Neural cell (in vitro differentiated cells): ENCODE measurements around the gene CPE. TPM values are rescaled to one million over a fixed set of nuclear protein-coding genes. Genes with fewer than 3 reads are reported as not detected.

ENCODE experiments used
- H2AFZ ChIP-seq: fragments of 200-600, 300-800 bp; sonication (generic), shearing (Covaris generic); 2 replicates; pipeline ENCODE4 v1.6.0; 2014; ENCODE audit warnings: low read depth, mild to moderate bottlenecking, antibody characterized with exemption, low read length, moderate library complexity
- H3F3A ChIP-seq: fragments of 200-600 bp; shearing (Covaris generic); 2 replicates; pipeline ENCODE4 v1.6.1; 2016; ENCODE audit warnings: mild to moderate bottlenecking, moderate library complexity, mixed read lengths, antibody characterized with exemption, low read length; ENCODE audit not compliant: insufficient read depth, poor library complexity, severe bottlenecking
- H3K27ac ChIP-seq: fragments of 200-600, 300-800 bp; sonication (generic), shearing (Covaris generic); 2 replicates; pipeline ENCODE4 v1.5.1; 2014; ENCODE audit warnings: mild to moderate bottlenecking, low read length, moderate library complexity
- H3K27me3 ChIP-seq: fragments of 300-800, 200-600 bp; sonication (generic), shearing (Covaris generic); 2 replicates; pipeline ENCODE4 v1.6.0; 2014; ENCODE audit warnings: mild to moderate bottlenecking, low read depth, low read length, moderate library complexity; ENCODE audit not compliant: insufficient read depth
- H3K36me3 ChIP-seq: fragments of 300-800, 200-600 bp; sonication (generic), shearing (Covaris generic); 2 replicates; pipeline ENCODE4 v1.5.1; 2014; ENCODE audit warnings: mild to moderate bottlenecking, antibody characterized with exemption, low read length, moderate library complexity; ENCODE audit not compliant: insufficient read depth
- H3K4me2 ChIP-seq: fragments of 300-800, 200-600 bp; sonication (generic), shearing (Covaris generic); 2 replicates; pipeline ENCODE4 v1.6.0; 2014; ENCODE audit warnings: mild to moderate bottlenecking, low read length
- H3K4me3 ChIP-seq: fragments of 300-800, 200-600 bp; sonication (generic), shearing (Covaris generic); 2 replicates; pipeline ENCODE4 v1.5.1; 2014; ENCODE audit warnings: mild to moderate bottlenecking, low read length, moderate library complexity
- H3K79me2 ChIP-seq: fragments of 200-600 bp; shearing (Covaris generic); replicated peaks from 2 replicates; pipeline ENCODE4 v1.6.0; 2014; ENCODE audit warnings: mild to moderate bottlenecking, low read length, moderate library complexity; ENCODE audit not compliant: insufficient read depth
- H3K9ac ChIP-seq: fragments of 300-800, 200-600 bp; sonication (generic), shearing (Covaris generic); 2 replicates; pipeline ENCODE4 v1.6.1; 2016; ENCODE audit warnings: mild to moderate bottlenecking, low read length, mixed read lengths
- H3K9me2 ChIP-seq: fragments of 200-600 bp; shearing (Covaris generic); 2 replicates; pipeline ENCODE4 v1.6.1; 2016; ENCODE audit warnings: mild to moderate bottlenecking, low read length, mixed read lengths; ENCODE audit not compliant: insufficient read depth
- H3K9me3 ChIP-seq: fragments of 200-600, 300-800 bp; sonication (generic), shearing (Covaris generic); 2 replicates; pipeline ENCODE4 v1.6.1; 2016; ENCODE audit warnings: mild to moderate bottlenecking, mixed run types, low read length, moderate library complexity, mixed read lengths
- H4K20me1 ChIP-seq: fragments of 200-600 bp; shearing (Covaris generic); 2 replicates; pipeline ENCODE4 v1.6.1; 2016; ENCODE audit warnings: mild to moderate bottlenecking, mixed run types; ENCODE audit not compliant: insufficient read depth
- EP300 ChIP-seq: fragments of 450-650 bp; conservative IDR thresholded peaks from 2 replicates; pipeline ENCODE4 v1.6.1; 2014; ENCODE audit warnings: antibody characterized with exemption, mild to moderate bottlenecking, moderate library complexity; ENCODE audit not compliant: poor library complexity, severe bottlenecking
- EZH2 ChIP-seq: fragments of 200-600, 300-800 bp; shearing (Covaris generic), sonication (generic); IDR thresholded peaks from 2 replicates; pipeline ENCODE4 v1.6.1; 2014; ENCODE audit warnings: antibody characterized with exemption, low read length, borderline replicate concordance, mild to moderate bottlenecking; ENCODE audit not compliant: insufficient read depth, poor library complexity, severe bottlenecking
- MXI1 ChIP-seq: fragments of 450-650 bp; conservative IDR thresholded peaks from 2 replicates; pipeline ENCODE4 v1.6.1; 2014; ENCODE audit warnings: antibody characterized with exemption, mild to moderate bottlenecking; ENCODE audit not compliant: poor library complexity, severe bottlenecking
- POLR2AphosphoS5 ChIP-seq: IDR thresholded peaks from 2 replicates; pipeline ENCODE4 v1.6.1; 2012
- RAD21 ChIP-seq: fragments of 450-650 bp; conservative IDR thresholded peaks from 2 replicates; pipeline ENCODE4 v1.6.1; 2014; ENCODE audit warnings: antibody characterized with exemption, mild to moderate bottlenecking, moderate library complexity
- SMC3 ChIP-seq: fragments of 450-650 bp; conservative IDR thresholded peaks from 2 replicates; pipeline ENCODE4 v1.6.1; 2014; ENCODE audit warnings: antibody characterized with exemption, mild to moderate bottlenecking, moderate library complexity; ENCODE audit not compliant: poor library complexity
- TAF1 ChIP-seq: IDR thresholded peaks from 2 replicates; pipeline ENCODE4 v1.6.1; 2012; ENCODE audit warnings: low read depth
- polyA plus RNA-seq: library from polyadenylated mRNA; depleted of rRNA; stranded (reverse); fragments of >200 nt; gene quantifications from 2 replicates; pipeline ENCODE4 v1.2.3, GENCODE V29; 2014
- TF ChIP-seq, protein P1 (sequence below): IDR thresholded peaks from 2 replicates; pipeline ENCODE4 v1.6.1; 2012; ENCODE audit warnings: borderline replicate concordance
- TF ChIP-seq, protein P2 (sequence below): fragments of 450-650 bp; IDR thresholded peaks from 2 replicates; pipeline ENCODE4 v1.5.1; 2014; ENCODE audit warnings: antibody characterized with exemption, mild to moderate bottlenecking, moderate library complexity; ENCODE audit not compliant: poor library complexity, severe bottlenecking

CPE gene
- polyA plus RNA-seq, 1 donor from 2014 or later = 678 TPM

DNA sequence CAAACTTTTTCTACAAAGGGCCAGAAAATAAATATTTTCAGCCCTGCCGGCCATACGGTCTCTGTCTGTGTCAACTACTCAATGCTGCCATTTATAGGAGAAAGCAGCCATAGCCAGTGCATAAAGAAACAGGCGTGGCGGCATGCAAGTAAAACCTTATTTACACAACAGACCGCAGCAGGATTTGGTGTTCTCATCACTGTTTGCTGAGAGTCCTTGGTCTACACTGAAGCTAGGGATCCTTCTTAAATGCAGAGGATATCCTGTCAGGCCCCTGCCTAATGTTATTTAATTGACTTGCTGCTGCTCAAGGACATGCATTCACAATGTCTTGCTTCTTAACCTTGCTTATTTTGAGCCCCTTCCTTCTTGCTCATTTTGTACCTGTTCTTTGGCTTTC is 54.7 kb downstream of the CPE start:
- H3K4me2 ChIP-seq = no peak overlapping the region
- H3K27ac ChIP-seq = no peak overlapping the region
- no peaks in the 10 kb centered on the region for H3K9me3 ChIP-seq
- no peaks in the 10 kb centered on the region for H3F3A ChIP-seq
- H3K27me3 ChIP-seq = no peaks in the 10 kb centered on the region
- no peaks in the 10 kb centered on the region for H3K36me3 ChIP-seq
- H3K9ac ChIP-seq = no peak overlapping the region
- TF ChIP-seq RAD21 (no peak), MXI1 (no peak), SMC3 (no peak), TAF1 (no peak), EZH2 (no peak), POLR2AphosphoS5 (no peak)
- TF ChIP-seq, protein P1, sequence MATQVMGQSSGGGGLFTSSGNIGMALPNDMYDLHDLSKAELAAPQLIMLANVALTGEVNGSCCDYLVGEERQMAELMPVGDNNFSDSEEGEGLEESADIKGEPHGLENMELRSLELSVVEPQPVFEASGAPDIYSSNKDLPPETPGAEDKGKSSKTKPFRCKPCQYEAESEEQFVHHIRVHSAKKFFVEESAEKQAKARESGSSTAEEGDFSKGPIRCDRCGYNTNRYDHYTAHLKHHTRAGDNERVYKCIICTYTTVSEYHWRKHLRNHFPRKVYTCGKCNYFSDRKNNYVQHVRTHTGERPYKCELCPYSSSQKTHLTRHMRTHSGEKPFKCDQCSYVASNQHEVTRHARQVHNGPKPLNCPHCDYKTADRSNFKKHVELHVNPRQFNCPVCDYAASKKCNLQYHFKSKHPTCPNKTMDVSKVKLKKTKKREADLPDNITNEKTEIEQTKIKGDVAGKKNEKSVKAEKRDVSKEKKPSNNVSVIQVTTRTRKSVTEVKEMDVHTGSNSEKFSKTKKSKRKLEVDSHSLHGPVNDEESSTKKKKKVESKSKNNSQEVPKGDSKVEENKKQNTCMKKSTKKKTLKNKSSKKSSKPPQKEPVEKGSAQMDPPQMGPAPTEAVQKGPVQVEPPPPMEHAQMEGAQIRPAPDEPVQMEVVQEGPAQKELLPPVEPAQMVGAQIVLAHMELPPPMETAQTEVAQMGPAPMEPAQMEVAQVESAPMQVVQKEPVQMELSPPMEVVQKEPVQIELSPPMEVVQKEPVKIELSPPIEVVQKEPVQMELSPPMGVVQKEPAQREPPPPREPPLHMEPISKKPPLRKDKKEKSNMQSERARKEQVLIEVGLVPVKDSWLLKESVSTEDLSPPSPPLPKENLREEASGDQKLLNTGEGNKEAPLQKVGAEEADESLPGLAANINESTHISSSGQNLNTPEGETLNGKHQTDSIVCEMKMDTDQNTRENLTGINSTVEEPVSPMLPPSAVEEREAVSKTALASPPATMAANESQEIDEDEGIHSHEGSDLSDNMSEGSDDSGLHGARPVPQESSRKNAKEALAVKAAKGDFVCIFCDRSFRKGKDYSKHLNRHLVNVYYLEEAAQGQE = no peak
- TF ChIP-seq, protein P2, sequence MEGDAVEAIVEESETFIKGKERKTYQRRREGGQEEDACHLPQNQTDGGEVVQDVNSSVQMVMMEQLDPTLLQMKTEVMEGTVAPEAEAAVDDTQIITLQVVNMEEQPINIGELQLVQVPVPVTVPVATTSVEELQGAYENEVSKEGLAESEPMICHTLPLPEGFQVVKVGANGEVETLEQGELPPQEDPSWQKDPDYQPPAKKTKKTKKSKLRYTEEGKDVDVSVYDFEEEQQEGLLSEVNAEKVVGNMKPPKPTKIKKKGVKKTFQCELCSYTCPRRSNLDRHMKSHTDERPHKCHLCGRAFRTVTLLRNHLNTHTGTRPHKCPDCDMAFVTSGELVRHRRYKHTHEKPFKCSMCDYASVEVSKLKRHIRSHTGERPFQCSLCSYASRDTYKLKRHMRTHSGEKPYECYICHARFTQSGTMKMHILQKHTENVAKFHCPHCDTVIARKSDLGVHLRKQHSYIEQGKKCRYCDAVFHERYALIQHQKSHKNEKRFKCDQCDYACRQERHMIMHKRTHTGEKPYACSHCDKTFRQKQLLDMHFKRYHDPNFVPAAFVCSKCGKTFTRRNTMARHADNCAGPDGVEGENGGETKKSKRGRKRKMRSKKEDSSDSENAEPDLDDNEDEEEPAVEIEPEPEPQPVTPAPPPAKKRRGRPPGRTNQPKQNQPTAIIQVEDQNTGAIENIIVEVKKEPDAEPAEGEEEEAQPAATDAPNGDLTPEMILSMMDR = no peak
- no peak overlapping the region for H2AFZ ChIP-seq
- peaks cover 4% of the 10 kb centered on the region for H3K79me2 ChIP-seq
- no peaks in the 10 kb centered on the region for H4K20me1 ChIP-seq
- no peak overlapping the region for H3K4me3 ChIP-seq
- H3K9me2 ChIP-seq = no peaks in the 10 kb centered on the region

DNA sequence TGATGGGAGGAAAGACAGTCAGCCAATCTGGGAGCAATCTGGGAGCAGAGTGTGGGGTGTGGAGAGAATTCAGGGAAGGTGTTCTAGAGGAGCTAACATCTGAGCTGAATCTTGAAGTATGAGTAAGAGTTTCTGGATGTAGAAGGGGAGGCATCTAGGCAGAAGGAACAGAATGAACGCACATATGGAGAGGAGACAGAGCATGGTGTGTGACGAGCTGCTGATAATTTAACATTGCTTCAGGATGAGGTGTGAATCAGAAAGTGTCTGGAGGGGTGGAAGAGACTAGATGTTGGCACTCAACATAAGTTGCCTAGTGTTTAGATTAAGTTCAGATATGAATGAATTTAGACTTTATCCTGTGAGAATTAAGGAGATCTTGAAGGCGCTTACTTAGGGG is 58.9 kb downstream of the CPE start:
- TF ChIP-seq POLR2AphosphoS5 = no peak
- TF ChIP-seq, protein P2 = no peak
- TF ChIP-seq TAF1 = no peak
- TF ChIP-seq, protein P1 = no peak
- no peak for TF ChIP-seq SMC3
- TF ChIP-seq RAD21 = no peak
- no peak for TF ChIP-seq EP300
- TF ChIP-seq MXI1 = no peak
- TF ChIP-seq EZH2 = no peak

More for the DNA sequence above, 58.9 kb downstream of the CPE start:
- Histone ChIP-seq H3K9me3 (no peaks in the 10 kb centered on the region), H4K20me1 (no peaks in the 10 kb centered on the region), H3K27ac (no peak overlapping the region), H2AFZ (no peak overlapping the region), H3K36me3 (peaks cover under 1% of the 10 kb centered on the region), H3K4me2 (no peak overlapping the region), H3F3A (no peaks in the 10 kb centered on the region), H3K9me2 (no peaks in the 10 kb centered on the region), H3K9ac (no peak overlapping the region), H3K79me2 (no peaks in the 10 kb centered on the region), H3K27me3 (no peaks in the 10 kb centered on the region), H3K4me3 (no peak overlapping the region)
